AML-193 (cell line): ENCODE data around the gene FAM76B.

Experiments used
- DNase-seq, 2 experiments: peaks; one replicate each; lab custom pipeline; 2025; lab: John Stamatoyannopoulos, UW

The FAM76B gene

GRCh38 chr11:95729462-95729861 is 60.1 kb downstream of the FAM76B start:
- no peak for DNase-seq

GRCh38 chr11:95728790-95729189 is 60.8 kb downstream of the FAM76B start:
- DNase-seq = no peak

- no peak for DNase-seq
Observed at GRCh38 chr11:95728094-95728493, 61.5 kb downstream of the FAM76B start.

GRCh38 chr11:95727620-95728019 is 62.0 kb downstream of the FAM76B start:
- DNase-seq = no peak

- no peak for DNase-seq
Observed at GRCh38 chr11:95727111-95727510, 62.5 kb downstream of the FAM76B start.

- no peak for DNase-seq
Observed at GRCh38 chr11:95725196-95725595, 64.4 kb downstream of the FAM76B start.

GRCh38 chr11:95723361-95723942 is 66.1 kb downstream of the FAM76B start:
- no peak for DNase-seq

GRCh38 chr11:95720195-95720594 is 69.4 kb downstream of the FAM76B start:
- DNase-seq = no peak
